B cell (primary cell): ENCODE results near the gene L3MBTL1. TPM values are rescaled to one million over a fixed set of nuclear protein-coding genes. Genes with fewer than 3 reads are reported as not detected.

ENCODE experiments used
- ATAC-seq: fragments of 200-7000 bp; cut with Tn5 transposase; one replicate; pipeline ENCODE4 v1.10.0; 2021; ENCODE audit warnings: low read depth, mild to moderate bottlenecking, moderate number of reproducible peaks, moderate library complexity
- CTCF ChIA-PET: fragments of 350-600 bp; sonication (Branson Sonifier 250); formaldehyde crosslinking; loops from one replicate; lab custom pipeline; 2021; ENCODE audit warnings: antibody characterized with exemption, inconsistent platforms; lab: Charles Lee
- POLR2A ChIA-PET: fragments of 350-600 bp; sonication (Branson Sonifier 250); formaldehyde crosslinking; loops from one replicate; lab custom pipeline; 2021; ENCODE audit warnings: antibody characterized with exemption; lab: Charles Lee
- DNase-seq: peaks from one replicate; pipeline ENCODE4 v3.0.0; 2013
- H2AFZ ChIP-seq: 2 replicates; pipeline ENCODE4 v1.6.1; 2012; ENCODE audit warnings: mild to moderate bottlenecking, low read depth, low read length; ENCODE audit not compliant: insufficient read depth, poor library complexity, severe bottlenecking
- H3K27ac ChIP-seq, 2 donors: 1 replicate in 1 of 2; 2 replicates in 1 of 2; pipeline ENCODE4 v1.5.1; 2012 to 2013; ENCODE audit warnings: low read length in 2 of 2, mild to moderate bottlenecking in 2 of 2, moderate library complexity in 1 of 2
- H3K27me3 ChIP-seq, 4 experiments: fragments of 200-600 bp in 1 of 4; sonication (generic) in 1 of 4; replicated peaks in 1 of 4; 1 replicate in 2 of 4; 2 replicates in 2 of 4; pipeline versions ENCODE4 v1.6.1 to v1.7.0; 2013 to 2016; ENCODE audit warnings: low read length in 3 of 4, mild to moderate bottlenecking in 2 of 4, mixed read lengths in 1 of 4, moderate library complexity in 1 of 4; ENCODE audit not compliant: insufficient read depth in 4 of 4, control insufficient read depth in 3 of 4; ENCODE audit errors: control extremely low read depth in 1 of 4
- H3K36me3 ChIP-seq, 2 experiments: replicated peaks in 1 of 2; 1 replicate in 1 of 2; 2 replicates in 1 of 2; pipeline versions ENCODE4 v1.6.1 to v1.7.1; 2013; ENCODE audit warnings: low read length in 1 of 2; ENCODE audit not compliant: insufficient read depth in 2 of 2, control insufficient read depth in 1 of 2; ENCODE audit errors: control extremely low read depth in 1 of 2, extremely low read depth in 1 of 2
- H3K4me1 ChIP-seq, 2 donors: fragments of 200-600 bp in 1 of 2; sonication (generic) in 1 of 2; 1 replicate in 1 of 2; 2 replicates in 1 of 2; pipeline versions ENCODE4 v1.5.1 to v1.6.1; 2013 to 2017; ENCODE audit warnings: low read length in 2 of 2; ENCODE audit not compliant: control insufficient read depth in 2 of 2, insufficient read depth in 2 of 2
- H3K4me2 ChIP-seq: replicated peaks from 2 replicates; pipeline ENCODE3; 2012; ENCODE audit warnings: mild to moderate bottlenecking, low read depth, low read length; ENCODE audit not compliant: poor library complexity, severe bottlenecking
- H3K4me3 ChIP-seq, 5 experiments: fragments of 200-600 bp in 1 of 5; sonication (generic) in 1 of 5; 1 replicate in 3 of 5; 2 replicates in 2 of 5; pipeline versions ENCODE4 v1.5.1 to v1.7.0; 2011 to 2016; ENCODE audit warnings: low read length in 4 of 5, mild to moderate bottlenecking in 4 of 5, low read depth in 2 of 5, control low read depth in 1 of 5, moderate library complexity in 1 of 5; ENCODE audit not compliant: insufficient read depth in 1 of 5; ENCODE audit errors: control extremely low read depth in 1 of 5, extremely low read depth in 1 of 5
- H3K79me2 ChIP-seq: fragments of 200-600 bp; sonication (generic); one replicate; pipeline ENCODE4 v1.6.0; 2016; ENCODE audit warnings: low read length; ENCODE audit not compliant: control insufficient read depth, insufficient read depth
- H3K9ac ChIP-seq: fragments of 200-600 bp; sonication (generic); 2 replicates; pipeline ENCODE4 v1.6.1; 2017; ENCODE audit warnings: mild to moderate bottlenecking, low read length, moderate library complexity
- H3K9me3 ChIP-seq, 3 donors: one replicate each; pipeline versions ENCODE4 v1.6.1 to v1.7.1; 2013; ENCODE audit warnings: low read length in 2 of 3; ENCODE audit not compliant: control insufficient read depth in 2 of 3, insufficient read depth in 1 of 3; ENCODE audit errors: control extremely low read depth in 1 of 3
- H4K20me1 ChIP-seq: 2 replicates; pipeline ENCODE4 v1.6.0; 2012; ENCODE audit warnings: mild to moderate bottlenecking, low read length; ENCODE audit not compliant: insufficient read depth, control insufficient read depth, poor library complexity, severe bottlenecking
- H3K27ac Mint-ChIP-seq: one replicate; pipeline ENCODE4 v1.8.0; 2021; ENCODE audit warnings: mixed read lengths
- H3K27me3 Mint-ChIP-seq: one replicate; pipeline ENCODE4 v1.8.0; 2021; ENCODE audit warnings: mixed read lengths
- H3K4me1 Mint-ChIP-seq: one replicate; pipeline ENCODE4 v1.8.0; 2021; ENCODE audit warnings: mixed read lengths
- H3K4me3 Mint-ChIP-seq: one replicate; pipeline ENCODE4 v1.8.0; 2021; ENCODE audit warnings: mixed read lengths
- H3K9me3 Mint-ChIP-seq: one replicate; pipeline ENCODE4 v1.8.0; 2022; ENCODE audit warnings: mixed read lengths; ENCODE audit not compliant: insufficient read depth
- CTCF ChIP-seq: fragments of 200-600 bp; IDR thresholded peaks from one replicate; pipeline ENCODE4 v1.8.0; 2022; ENCODE audit warnings: antibody characterized with exemption, mild to moderate bottlenecking
- EZH2 ChIP-seq: IDR thresholded peaks from 2 replicates; pipeline ENCODE4 v1.6.1; 2012; ENCODE audit warnings: borderline replicate concordance, low read depth, mild to moderate bottlenecking, moderate library complexity, low read length; ENCODE audit not compliant: insufficient read depth, poor library complexity, severe bottlenecking
- WGBS: methylation state at CpG from one replicate; pipeline ENCODE4 v1.1.5; 2013; ENCODE audit warnings: missing lambda C conversion rate; ENCODE audit not compliant: insufficient coverage; 5-methylcytosine and 5-hydroxymethylcytosine counted together
- intact Hi-C: fragments of 100-400 bp; cut with micrococcal nuclease; formaldehyde crosslinking; loops from one replicate; pipeline ENCODE4 v1.10.0; 2022
- polyA plus RNA-seq: library from polyadenylated mRNA; depleted of rRNA; stranded (reverse); fragments of >200 nt; gene quantifications from 2 replicates; pipeline ENCODE4 v1.2.3, GENCODE V29; 2012
- total RNA-seq, 2 donors: library from RNA; stranded (reverse); fragments of 120-200 nt in 1 of 2; gene quantifications; 1 replicate in 1 of 2; 2 replicates in 1 of 2; pipeline versions ENCODE4 v1.2.3 to v1.2.4, GENCODE V29; 2013 to 2022

Gene L3MBTL1
- total and polyA plus RNA-seq, 2 donors (not counting 1 experiment from before 2014, with no cell fraction given), result 15.6 to 31.4 TPM

GRCh38 chr20:43477193-43477592, 30.3 kb upstream of the L3MBTL1 start:
- H3K27ac Mint-ChIP-seq, result no peak overlapping the region

GRCh38 chr20:43477619-43478018, 29.9 kb upstream of the L3MBTL1 start:
- Histone ChIP-seq H3K79me2 (no peaks in the 10 kb centered on the region), H3K4me2 (no peak overlapping the region), H3K9ac (no peak overlapping the region), H3K9me3 (no peaks in the 10 kb centered on the region), H3K36me3 (no peaks in the 10 kb centered on the region), H3K27me3 (no peaks in the 10 kb centered on the region), H3K4me3 (no peak overlapping the region), H3K4me1 (no peaks in the 10 kb centered on the region), H4K20me1 (no peaks in the 10 kb centered on the region), H3K27ac (no peak overlapping the region), H2AFZ (no peak overlapping the region)
- H3K27ac Mint-ChIP-seq, result no peak overlapping the region
- H3K27me3 Mint-ChIP-seq, result peaks cover 9% of the 10 kb centered on the region
- no peaks in the 10 kb centered on the region for H3K9me3 Mint-ChIP-seq
- no peaks in the 10 kb centered on the region for H3K4me1 Mint-ChIP-seq
- CTCF ChIA-PET, result interaction anchor here (1.1 kb wide), 1 partner anchor 29 kb away, joined by 3 read pairs; no protein-coding TSS in a partner anchor
- no CpG with 5 or more reads among the region's 4 CpGs for WGBS
- DNase-seq (no peak), ATAC-seq (no peak)
- H3K4me3 Mint-ChIP-seq, result no peak overlapping the region
- TF ChIP-seq EZH2 (no peak), CTCF (no peak)
- intact Hi-C loops, result no loop called here
- POLR2A ChIA-PET, result no interaction called here

More at GRCh38 chr20:43477193-43477592, 30.3 kb upstream of the L3MBTL1 start:
- WGBS, result 94% methylated on average over 2 of the region's 3 CpGs
- DNase-seq, result no peak
- no peaks in the 10 kb centered on the region for H3K4me1 Mint-ChIP-seq
- Histone ChIP-seq H3K36me3 (no peaks in the 10 kb centered on the region), H3K27me3 (no peaks in the 10 kb centered on the region), H2AFZ (no peak overlapping the region), H3K9ac (no peak overlapping the region), H3K9me3 (no peaks in the 10 kb centered on the region), H3K4me3 (no peak overlapping the region), H4K20me1 (no peaks in the 10 kb centered on the region), H3K79me2 (no peaks in the 10 kb centered on the region), H3K4me1 (no peaks in the 10 kb centered on the region), H3K4me2 (no peak overlapping the region), H3K27ac (no peak overlapping the region)
- no peak for ATAC-seq
- H3K9me3 Mint-ChIP-seq, result no peaks in the 10 kb centered on the region
- H3K27me3 Mint-ChIP-seq, result peaks cover 9% of the 10 kb centered on the region
- POLR2A ChIA-PET, result no interaction called here
- H3K4me3 Mint-ChIP-seq, result no peak overlapping the region
- intact Hi-C loops, result no loop called here
- CTCF ChIA-PET, result interaction anchor here (1.1 kb wide), 1 partner anchor 28 kb away, joined by 3 read pairs; no protein-coding TSS in a partner anchor
- TF ChIP-seq EZH2 (no peak), CTCF (no peak)
